ENCODE measurements around the gene CFHR2.
"Not testable (repeated sequence)": the region's sequence is repeated elsewhere in the genome, so short reads cannot be mapped to it uniquely, and the experiment has no call there.

Gene CFHR2

GRCh38 chr1:196943568-196943967 is at the start of gene CFHR2:
TSS of gene CFHR2 (plus strand) at chr1:196943738. CDS start at chr1:196943881, 143 bp downstream.
- not testable (repeated sequence) for DNase-seq (ENCODE audit: extremely low read depth, low read depth)

GRCh38 chr1:196896355-196896754 is 47.2 kb upstream of the CFHR2 start:
- no peak for DNase-seq (ENCODE audit: extremely low read depth, low read depth)
- TF ChIP-seq CTCF (IDR thresholded peaks at IDR 0.05; ENCODE audit: low read depth, low read length): no peak

- DNase-seq (ENCODE audit: extremely low read depth, low read depth): no peak
- TF ChIP-seq CTCF (IDR thresholded peaks at IDR 0.05; ENCODE audit: low read depth, low read length): no peak; the same call in none of the 2 replicates
These were observed 46.2 kb upstream of the CFHR2 start for GRCh38 chr1:196897158-196897828.

- no peak for DNase-seq (ENCODE audit: extremely low read depth, low read depth)
- no peak for TF ChIP-seq CTCF (IDR thresholded peaks at IDR 0.05; ENCODE audit: low read depth, low read length)
These were observed 41.2 kb upstream of the CFHR2 start for GRCh38 chr1:196902344-196902743.

GRCh38 chr1:196910215-196910614 is 33.3 kb upstream of the CFHR2 start:
- TF ChIP-seq CTCF (IDR thresholded peaks at IDR 0.05; ENCODE audit: low read depth, low read length): no peak
- no peak for DNase-seq (ENCODE audit: extremely low read depth, low read depth)

GRCh38 chr1:196912283-196912682 is 31.3 kb upstream of the CFHR2 start:
- not testable (repeated sequence) for DNase-seq (ENCODE audit: extremely low read depth, low read depth)

GRCh38 chr1:196926839-196927238 is 16.7 kb upstream of the CFHR2 start:
- not testable (repeated sequence) for DNase-seq (ENCODE audit: extremely low read depth, low read depth)

GRCh38 chr1:196932853-196933252 is 10.7 kb upstream of the CFHR2 start:
- DNase-seq (ENCODE audit: extremely low read depth, low read depth): not testable (repeated sequence)

GRCh38 chr1:196933531-196934189 is 9.9 kb upstream of the CFHR2 start:
- no peak for TF ChIP-seq CTCF (IDR thresholded peaks at IDR 0.05; ENCODE audit: low read depth, low read length)
- no peak for DNase-seq (ENCODE audit: extremely low read depth, low read depth)

- not testable (repeated sequence) for DNase-seq (ENCODE audit: extremely low read depth, low read depth)
These were observed 2.1 kb upstream of the CFHR2 start for GRCh38 chr1:196941474-196941873.

Measured in AG09319 (cell line).